NCI-H2171 (cell line): ENCODE results near the gene DTX2.
"Not testable (repeated sequence)": the region's sequence is repeated elsewhere in the genome, so short reads cannot be mapped to it uniquely, and the experiment has no call there.

ENCODE experiments used
- DNase-seq: peaks from one replicate; lab custom pipeline; 2025; lab: John Stamatoyannopoulos, UW

DTX2 gene

DNA sequence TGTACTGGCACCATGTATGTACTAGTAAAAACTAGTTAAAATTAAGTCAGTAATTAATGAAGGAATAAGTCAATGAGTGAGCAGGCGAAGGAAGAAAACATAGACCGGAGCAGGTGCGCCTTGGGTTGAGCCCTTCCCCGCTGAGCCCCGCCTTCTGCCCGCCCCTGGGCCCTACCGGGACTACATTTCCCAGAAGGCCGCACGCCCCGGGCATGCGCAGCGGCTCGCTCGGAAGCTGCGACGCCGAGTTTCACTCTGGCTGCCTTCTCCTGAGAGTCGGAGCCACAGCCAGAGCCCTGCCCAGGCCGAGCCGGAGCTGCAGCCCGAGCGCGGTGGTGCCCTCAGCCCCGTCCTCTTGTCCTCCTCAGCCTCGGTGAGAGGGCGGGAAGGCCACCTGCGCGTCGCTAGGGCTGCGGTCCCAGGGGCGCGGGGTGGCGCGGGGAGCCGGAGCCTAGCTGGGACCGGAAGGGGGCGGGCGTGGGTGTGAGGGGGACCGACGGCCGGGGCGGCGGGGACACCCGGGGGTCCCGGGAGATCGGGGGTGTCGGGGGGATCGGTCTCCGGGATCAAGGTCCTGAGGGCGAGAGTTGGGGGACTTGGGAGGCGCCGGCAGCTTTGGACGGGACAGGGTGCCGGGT lies at the start of gene DTX2:
Gene DTX2 (plus strand): TSS at position 246 of the 638 bp plus-strand sequence. CDS start 18,801 bp downstream, outside the sequence.
- not testable (repeated sequence) for DNase-seq

DNA sequence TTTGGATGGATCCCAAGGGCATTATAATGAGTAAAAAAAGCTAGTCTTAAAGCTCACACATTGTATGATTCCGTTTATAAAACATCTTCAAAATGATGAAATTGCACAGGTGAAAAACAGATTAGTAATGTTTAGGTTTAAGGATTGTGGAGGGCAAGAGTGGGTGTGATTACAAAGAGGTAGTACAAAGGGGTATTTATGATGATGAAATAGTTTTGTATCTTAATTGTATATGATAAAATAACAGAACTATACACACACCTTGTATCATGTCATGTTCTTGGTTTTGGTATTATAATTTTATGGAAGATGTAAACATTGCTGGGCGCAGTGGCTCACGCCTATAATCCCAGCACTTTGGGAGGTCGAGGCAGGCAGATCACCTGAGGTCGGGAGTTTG lies 49.3 kb upstream of the DTX2 start:
- no peak for DNase-seq

DNA sequence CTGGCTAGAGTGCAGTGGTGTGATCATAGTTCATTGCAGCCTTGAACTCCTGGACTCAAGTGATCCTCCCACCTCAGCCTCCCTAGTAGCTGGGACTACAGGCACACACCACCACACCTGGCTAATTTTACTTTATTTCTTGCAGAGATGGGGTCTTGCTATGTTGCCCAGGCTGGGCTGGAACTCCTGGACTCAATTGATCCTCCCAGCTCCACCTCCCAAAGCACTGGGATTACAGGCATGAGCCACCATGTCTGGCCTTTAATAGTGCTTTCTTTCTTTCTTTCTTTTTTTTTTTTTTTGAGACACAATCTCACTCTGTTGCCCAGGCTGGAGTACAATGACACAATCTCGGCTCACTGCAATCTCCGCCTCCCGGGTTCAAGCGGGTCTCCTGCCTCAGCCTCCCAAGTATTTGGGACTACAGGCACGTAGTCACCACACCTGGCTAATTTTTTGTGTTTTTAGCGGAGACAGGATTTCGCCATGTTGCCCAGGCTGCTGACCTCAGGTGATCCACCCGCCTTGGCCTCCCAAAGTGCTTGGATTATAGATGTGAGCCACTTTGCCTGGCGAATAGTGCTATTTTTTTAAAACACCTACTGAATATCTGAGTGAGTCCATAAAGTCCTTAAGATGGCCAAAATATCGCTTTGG lies 43.7 kb upstream of the DTX2 start:
- DNase-seq, result not testable (repeated sequence)

DNA sequence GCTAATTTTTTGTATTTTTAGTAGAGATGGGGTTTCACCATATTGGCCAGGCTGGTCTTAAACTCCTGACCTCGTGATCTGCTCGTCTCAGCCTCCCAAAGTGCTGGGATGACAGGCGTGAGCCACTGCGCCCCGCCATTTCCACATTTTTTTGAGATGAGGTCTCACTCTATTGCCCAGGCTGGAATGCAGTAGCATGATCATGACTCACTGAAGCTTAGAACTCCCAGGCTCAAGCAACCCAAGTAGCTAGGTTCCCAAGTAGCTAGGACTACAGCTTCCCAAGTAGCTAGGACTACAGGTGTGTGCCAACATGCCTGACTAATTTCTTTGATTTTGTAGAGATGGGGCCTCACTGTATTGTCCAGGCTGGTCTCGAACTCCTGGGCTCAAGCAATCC lies 40.4 kb upstream of the DTX2 start:
- DNase-seq, result not testable (repeated sequence)

DNA sequence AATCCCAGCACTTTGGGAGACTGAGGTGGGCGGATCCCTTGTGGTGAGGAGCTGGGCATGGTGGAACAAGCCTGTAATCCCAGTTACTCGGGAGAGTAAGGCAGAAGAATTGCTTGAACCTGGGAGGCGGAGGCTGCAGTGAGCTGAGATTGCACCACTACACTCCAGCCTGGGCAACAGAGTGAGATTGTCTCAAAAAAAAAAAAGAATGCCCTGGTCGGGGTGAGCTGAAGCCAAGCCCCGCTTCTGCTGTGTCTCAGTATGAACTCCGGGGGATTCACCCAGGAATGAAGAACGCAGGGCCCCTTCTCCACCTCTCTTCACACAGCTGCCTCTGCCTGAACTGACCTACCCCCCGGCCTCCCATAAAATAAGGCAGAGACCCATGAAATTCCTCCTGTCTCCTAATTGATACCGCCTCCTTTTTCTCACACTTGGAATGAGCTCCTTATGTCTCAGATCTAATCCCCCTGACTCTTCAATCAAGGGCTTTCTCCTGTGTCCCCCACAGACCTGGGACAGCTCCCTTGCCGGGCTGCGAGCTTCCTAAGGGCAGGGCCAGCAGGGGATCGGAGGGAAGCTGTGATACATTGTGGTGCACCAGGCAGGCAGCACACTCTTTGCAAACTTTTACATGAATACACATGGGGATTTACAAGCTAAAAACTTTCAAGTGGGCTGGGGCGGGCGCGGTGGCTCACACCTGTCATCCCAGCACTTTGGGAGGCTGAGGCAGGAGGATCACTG lies 37.7 kb upstream of the DTX2 start:
- no peak for DNase-seq

DNA sequence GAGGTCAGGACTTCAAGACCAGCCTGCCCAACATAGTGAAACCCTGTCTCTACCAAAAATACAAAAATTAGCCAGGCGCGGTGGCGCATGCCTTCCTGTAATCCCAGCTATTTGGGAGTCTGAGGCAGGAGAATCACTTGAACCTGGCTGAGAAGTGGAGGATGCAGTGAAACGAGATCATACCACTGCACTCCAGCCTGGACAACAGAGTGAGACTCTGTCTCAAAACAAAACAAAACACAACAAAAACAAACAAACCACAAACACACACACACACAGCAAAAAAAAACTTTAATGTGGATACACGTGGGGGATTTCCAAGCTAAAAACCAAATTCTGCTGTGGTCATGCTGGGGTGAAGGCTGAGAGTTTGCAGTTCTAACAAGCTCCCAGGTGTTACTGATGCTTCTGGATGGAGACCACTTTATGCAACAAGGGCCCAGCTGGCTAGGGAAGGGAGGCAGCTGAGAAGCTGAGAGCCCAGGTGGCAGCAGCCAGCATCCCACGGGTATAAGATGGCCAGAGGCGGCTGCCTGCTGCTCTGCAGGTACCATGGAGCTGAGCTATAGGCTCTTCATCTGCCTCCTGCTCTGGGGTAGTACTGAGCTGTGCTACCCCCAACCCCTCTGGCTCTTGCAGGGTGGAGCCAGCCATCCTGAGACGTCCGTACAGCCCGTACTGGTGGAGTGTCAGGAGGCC lies 36.9 kb upstream of the DTX2 start, which contains the start of gene ZP3:
Gene ZP3 (plus strand): TSS at position 538 of the 699 bp plus-strand sequence. CDS start 15 bp downstream, at position 553.
- peak; percentile 77 for DNase-seq

DNA sequence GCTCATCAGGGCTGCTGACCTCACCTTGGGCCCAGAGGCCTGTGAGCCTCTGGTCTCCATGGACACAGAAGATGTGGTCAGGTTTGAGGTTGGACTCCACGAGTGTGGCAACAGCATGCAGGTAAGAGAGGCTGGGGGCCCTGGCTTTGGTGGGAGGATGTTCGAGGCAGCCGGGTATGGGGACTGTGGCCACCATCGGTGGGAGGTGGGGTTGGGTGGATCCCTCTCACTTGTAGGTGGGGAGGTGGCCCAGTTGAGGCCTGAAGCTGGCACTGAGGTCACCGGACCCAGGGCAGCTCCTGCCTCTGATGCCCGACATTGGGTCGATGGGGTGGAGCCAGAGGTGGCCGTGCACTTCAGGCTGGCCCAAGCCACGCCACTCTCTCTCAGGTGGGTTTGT lies 36.4 kb upstream of the DTX2 start:
- no peak for DNase-seq

DNA sequence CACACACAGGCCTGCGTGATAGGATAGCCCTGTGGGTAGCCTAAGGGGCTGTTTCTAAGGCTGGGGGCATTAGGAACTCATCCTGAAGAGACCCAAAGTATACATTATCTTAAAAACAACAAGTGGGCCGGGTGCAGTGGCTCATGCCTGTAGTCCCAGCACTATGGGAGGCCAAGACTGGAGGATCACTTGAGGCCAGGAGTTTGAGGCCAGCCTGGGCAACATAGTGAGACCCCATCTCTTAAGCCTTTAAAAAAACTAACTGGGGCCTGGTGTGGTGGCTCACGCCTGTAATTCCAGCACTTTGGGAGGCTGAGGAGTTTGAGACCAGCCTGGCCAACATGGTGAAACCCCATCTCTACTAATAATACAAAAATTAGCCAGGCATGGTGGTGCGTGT lies 36.0 kb upstream of the DTX2 start:
- DNase-seq, result not testable (repeated sequence)

DNA sequence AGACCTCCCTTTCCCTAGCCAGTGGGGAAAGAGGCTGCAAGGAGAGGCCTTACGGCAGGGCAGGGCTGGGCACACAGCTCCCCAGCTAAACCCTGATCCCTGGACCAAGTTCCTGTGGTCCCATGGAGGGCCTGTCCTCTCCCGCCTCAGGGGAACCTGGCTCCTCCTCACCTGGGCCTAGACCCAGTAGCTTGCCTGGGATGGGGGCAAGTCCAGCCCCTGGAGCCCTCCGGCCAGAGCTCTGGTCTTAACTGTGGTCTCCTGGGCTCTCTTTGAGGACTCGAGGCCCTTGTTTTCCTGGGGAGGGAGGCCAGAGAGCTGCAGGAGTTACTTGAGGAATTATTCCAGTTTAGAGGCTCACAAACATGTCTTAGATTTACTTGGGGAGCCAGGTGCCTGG lies 35.3 kb upstream of the DTX2 start:
- DNase-seq, result no peak

DNA sequence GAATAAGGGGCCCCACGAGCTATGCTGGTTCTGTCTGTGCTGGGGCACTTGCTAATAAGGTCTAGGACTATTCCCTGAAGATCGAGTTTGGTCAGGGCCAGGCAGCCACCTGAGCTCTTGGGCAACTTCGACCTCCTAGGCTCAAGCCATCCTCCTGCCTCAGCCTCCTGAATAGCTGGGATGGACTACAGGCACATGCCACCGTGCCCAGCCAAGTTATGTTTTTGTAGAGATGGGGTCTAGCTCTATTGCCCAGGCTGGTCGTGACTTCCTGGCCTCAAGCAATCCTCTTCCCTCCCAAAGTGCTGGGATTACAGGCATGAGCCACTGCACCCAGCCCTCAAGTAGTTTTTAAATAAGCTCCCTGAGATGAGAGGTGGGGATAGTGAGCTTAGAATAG lies 33.9 kb upstream of the DTX2 start:
- DNase-seq, result no peak

DNA sequence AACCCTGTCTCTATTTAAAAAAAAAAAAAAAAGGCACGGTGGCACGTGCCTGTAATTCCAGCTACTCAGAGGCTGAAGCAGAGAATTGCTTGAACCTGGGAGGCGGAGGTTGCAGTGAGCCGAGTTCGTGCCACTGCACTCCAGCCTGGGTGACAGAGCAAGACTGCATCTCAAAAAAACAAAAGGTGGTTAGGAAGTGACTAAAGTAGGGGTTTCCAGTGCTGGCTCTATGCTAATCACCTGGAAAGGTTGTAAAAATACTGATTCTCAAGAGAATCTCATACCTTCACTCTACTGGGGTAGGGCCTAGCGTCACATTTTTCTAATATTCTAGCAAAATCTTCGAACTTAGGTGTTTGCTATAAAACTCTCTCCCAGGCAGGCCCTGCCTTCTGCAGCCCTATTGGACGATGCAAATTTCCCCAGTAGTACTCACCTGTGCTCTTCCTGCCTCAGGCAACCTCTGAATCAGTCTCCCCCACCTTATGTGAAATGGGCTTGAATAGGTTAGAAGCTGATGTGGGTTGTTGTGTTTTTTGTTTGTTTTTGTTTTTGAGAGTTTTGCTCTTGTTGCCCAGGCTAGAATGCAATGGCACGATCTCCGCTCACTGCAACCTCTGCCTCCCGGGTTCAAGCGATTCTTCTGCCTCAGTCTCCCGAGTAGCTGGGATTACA lies 33.2 kb upstream of the DTX2 start:
- DNase-seq, result no peak

DNA sequence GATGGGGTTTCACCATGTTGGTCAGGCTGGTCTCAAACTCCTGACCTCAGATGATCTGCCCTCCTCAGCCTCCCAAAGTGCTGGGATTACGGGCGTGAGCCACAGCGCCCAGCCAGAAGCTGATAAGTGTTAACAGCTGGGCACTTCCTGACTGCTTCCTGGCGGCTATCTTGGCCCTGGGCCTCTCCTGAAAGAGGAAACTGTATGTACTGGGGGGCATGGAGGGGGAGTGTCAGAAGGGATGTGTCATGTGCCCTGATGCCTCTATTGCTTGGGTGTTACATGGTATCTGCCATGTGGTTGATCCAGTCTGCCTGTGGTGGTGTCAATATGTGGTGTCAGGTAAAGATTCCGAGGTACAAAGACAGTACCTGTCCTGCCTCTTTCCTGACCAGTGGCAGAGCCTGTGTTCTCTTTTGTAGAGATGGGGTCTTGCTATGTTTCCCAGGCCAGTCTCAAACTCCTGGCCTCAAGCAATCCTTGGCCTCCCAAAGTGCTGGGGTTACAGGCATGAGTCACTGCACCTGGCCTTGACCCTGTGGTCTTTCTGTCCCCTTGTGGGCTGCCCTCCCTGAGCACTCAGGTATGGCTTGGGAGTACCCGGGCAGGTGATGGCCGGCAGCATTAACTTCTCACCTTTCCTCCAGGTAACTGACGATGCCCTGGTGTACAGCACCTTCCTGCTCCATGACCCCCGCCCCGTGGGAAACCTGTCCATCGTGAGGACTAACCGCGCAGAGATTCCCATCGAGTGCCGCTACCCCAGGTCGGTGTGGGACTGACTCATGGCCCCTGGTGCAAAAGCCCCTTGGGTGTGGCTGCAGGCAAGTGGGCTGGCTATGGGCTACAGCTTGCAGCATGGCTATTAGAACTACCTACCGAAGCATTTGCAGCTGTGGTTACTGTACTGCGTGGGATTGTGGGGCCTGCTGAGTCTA lies 32.4 kb upstream of the DTX2 start:
- no peak for DNase-seq

DNA sequence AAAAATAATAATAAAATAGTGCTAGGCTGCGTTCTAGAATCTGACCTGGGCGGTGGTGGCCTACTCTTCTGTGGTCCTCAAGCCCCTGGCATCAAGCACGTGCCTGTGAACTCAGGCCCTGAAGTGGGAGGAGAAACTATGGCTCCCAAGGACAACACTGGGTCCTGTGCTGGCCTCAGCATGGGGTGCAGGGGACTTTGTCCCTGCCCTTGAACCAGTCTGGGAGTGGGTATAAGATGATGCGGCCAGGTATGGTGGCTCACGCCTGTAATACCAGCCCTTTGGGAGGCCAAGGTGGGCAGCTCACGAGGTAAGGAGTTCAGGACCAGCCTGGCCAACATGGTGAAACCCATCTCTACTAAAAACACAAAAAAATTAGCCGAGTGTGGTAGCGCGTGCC lies 31.3 kb upstream of the DTX2 start:
- no peak for DNase-seq

DNA sequence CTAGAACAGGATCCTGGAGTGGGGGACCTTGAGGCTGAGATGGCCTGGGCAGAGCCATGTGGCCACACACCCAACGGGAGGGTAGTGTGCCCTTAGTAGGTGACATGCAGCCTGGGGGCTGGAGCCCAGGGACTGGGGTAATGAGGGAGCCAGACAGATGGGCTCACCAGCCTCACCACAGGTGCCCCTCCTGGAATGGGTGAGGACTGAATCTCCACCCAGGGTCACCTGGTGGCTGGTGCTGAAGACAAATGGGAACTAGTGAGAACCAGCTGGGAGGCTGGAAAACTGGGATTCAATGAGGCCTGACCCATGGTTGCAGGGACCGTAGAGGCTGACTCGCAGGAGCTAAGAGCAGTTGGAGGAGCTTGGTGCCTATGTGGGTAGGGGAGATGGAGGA lies 30.7 kb upstream of the DTX2 start:
- DNase-seq, result no peak

DNA sequence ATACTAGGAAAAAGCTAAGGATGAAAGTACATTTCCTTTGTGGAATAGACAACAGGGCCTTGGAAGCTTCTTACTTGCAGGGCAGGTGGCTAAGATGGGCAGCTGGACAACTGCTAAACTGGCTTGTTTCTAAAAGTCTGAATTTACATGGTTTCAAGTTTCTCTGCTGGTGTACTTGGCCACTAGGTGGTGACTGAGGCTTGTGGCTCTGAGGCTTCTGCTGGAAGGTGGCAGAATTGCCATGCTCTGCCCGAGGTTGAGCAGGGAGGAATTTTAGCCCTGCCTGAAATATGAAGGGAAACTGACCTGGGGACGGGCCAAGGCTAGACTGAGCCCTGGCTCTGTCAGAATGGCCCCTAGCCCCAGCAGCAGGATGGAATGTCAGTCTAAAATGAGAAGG lies 23.6 kb upstream of the DTX2 start:
- peak; percentile 57 for DNase-seq

DNA sequence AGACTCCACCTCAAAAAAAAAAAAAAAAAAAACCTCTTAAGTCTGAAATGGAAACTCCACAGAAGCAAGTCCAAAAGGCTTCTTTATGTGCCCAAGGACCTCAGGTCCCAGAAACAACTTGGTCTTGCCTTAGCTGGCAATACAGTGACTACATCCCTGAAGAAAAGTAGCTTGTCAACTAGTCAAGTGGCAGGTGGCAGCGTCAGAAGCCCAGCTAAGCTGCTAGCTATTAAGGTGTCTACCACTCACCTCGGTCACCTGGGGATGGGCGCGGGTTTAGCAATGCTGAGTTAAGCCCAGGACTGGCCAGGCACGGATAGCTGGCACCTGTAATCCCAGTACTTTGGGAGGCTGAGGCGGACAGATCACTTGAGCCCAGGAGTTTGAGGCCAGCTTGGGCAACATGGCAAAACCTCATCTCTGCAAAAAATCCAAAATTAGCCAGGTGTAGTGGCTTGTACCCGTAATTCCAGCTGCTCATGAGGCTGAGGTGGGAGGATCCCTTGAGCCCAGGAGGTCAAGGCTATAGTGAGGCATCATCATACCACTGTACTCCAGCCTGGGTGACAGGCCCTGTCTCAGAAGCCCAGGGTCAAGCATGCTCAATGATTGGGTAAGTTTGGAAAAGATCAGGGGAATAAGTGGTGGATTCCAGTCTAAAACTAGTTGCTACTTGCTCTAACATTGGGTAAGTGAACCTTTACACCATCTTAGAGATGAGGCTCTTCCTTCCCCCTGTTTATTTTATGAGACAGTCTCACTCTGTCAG lies 22.2 kb upstream of the DTX2 start:
- DNase-seq, result not testable (repeated sequence)

DNA sequence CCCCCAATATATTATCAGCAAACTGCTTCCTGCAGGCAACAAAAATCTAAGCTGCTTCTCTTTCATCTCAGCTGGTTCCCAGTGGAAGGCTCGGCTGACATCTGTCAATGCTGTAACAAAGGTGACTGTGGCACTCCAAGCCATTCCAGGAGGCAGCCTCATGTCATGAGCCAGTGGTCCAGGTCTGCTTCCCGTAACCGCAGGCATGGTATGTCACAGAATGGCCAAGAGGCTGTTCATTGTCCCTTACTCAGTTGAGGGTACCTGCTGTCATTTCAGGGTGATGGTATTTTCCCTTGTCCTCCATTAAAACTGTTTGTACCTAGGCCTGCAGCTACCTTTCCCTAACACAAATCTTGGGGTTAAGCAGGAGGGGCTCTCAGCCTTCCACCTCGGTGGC lies 21.1 kb upstream of the DTX2 start:
- DNase-seq, result not testable (repeated sequence)

DNA sequence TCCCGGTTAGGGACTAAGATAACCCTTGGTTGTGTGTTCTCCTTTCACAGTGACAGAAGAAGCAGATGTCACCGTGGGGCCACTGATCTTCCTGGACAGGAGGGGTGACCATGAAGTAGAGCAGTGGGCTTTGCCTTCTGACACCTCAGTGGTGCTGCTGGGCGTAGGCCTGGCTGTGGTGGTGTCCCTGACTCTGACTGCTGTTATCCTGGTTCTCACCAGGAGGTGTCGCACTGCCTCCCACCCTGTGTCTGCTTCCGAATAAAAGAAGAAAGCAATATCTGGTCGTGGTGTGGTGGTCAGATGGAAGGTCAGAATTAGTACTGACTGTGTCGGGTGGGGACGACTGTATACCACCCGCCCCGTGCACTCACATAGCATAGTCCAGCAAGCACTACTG lies 19.7 kb upstream of the DTX2 start:
- DNase-seq, result not testable (repeated sequence)

DNA sequence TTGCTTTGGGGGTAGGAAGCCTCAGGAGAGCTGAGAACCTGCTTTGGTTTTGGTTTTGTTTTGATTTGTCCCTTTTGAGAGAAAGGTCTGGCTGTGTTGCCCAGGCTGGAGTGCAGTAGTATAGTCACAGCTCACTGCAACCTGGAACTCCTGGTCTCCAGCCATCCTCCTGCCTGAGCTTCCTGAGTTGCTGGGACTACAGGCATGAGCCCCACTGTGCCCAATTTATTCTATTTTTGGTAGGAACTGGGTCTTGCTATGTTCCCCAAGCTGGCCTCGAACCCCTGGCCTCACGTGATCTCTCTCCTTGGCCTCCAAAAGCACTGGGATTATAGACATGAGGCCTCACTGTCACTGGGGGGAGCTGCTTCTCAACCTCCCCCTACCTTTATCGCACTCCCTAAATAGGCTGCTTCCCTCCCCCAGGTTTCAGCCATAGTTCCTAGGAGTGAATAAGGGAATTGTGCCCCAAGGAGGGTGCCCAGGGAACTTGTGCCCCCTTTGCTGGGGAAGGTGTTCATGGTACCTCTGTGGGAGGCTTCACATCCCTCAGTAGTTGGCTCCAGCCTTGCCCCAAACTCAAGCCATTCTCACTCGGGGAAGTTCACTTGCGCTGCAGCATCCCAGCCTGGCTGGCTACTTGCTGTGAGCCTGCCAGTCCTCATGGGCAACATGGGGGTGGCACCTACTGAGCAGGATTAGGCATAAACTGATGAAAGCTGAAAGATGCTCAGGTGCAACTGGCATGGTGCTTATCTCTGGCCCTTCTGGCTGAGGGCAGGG lies 18.7 kb upstream of the DTX2 start:
- not testable (repeated sequence) for DNase-seq
